Smooth muscle cell (in vitro differentiated cells): ENCODE measurements around the gene TUBGCP6. TPM values are rescaled to one million over a fixed set of nuclear protein-coding genes. Genes with fewer than 3 reads are reported as not detected.

ENCODE experiments used
- DNase-seq: peaks from one replicate; lab custom pipeline; 2025; ENCODE audit not compliant: unreplicated experiment; lab: John Stamatoyannopoulos, UW
- H2AFZ ChIP-seq: fragments of 200-600 bp; sonication (generic); 2 replicates; pipeline ENCODE4 v1.6.0; 2016; ENCODE audit warnings: antibody characterized with exemption, low read depth, mild to moderate bottlenecking
- H3F3A ChIP-seq: fragments of 200-600 bp; sonication (generic); 2 replicates; pipeline ENCODE4 v1.6.0; 2017; ENCODE audit warnings: antibody characterized with exemption, low read depth
- H3K27ac ChIP-seq: fragments of 200-600 bp; sonication (generic); 2 replicates; pipeline ENCODE4 v1.5.1; 2016; ENCODE audit warnings: low read depth, mild to moderate bottlenecking
- H3K27me3 ChIP-seq: fragments of 200-600 bp; sonication (generic); 2 replicates; pipeline ENCODE4 v1.6.1; 2016; ENCODE audit warnings: low read depth, mild to moderate bottlenecking
- H3K36me3 ChIP-seq: fragments of 200-600 bp; sonication (generic); 2 replicates; pipeline ENCODE4 v1.5.1; 2016; ENCODE audit warnings: low read depth
- H3K4me1 ChIP-seq: fragments of 200-600 bp; sonication (generic); 2 replicates; pipeline ENCODE4 v1.5.1; 2016; ENCODE audit warnings: low read depth
- H3K4me2 ChIP-seq: fragments of 200-600 bp; sonication (generic); 2 replicates; pipeline ENCODE4 v1.6.0; 2016; ENCODE audit warnings: mild to moderate bottlenecking
- H3K4me3 ChIP-seq: fragments of 200-600 bp; sonication (generic); 2 replicates; pipeline ENCODE4 v1.5.1; 2016; ENCODE audit warnings: mild to moderate bottlenecking
- H3K79me2 ChIP-seq: fragments of 200-600 bp; sonication (generic); 2 replicates; pipeline ENCODE4 v1.6.0; 2016; ENCODE audit warnings: low read depth, mild to moderate bottlenecking
- H3K9ac ChIP-seq: fragments of 200-600 bp; sonication (generic); 2 replicates; pipeline ENCODE4 v1.6.0; 2016; ENCODE audit warnings: low read depth
- H3K9me3 ChIP-seq: fragments of 200-600 bp; sonication (generic); replicated peaks from 2 replicates; pipeline ENCODE4 v1.5.1; 2016; ENCODE audit warnings: low read depth
- H4K20me1 ChIP-seq: fragments of 200-600 bp; sonication (generic); 2 replicates; pipeline ENCODE4 v1.6.0; 2016; ENCODE audit warnings: low read depth
- WGBS: methylation state at CpG from one replicate; pipeline ENCODE4 v1.1.7; 2016; ENCODE audit warnings: low lambda C conversion rate; 5-methylcytosine and 5-hydroxymethylcytosine counted together
- polyA plus RNA-seq: library from polyadenylated mRNA; unstranded; fragments of >200 nt; fragmentation: Nextera tagmentation; extraction: Ambion mirVana; gene quantifications from 2 replicates; pipeline ENCODE4 v1.2.1, GENCODE V29; 2016
- total RNA-seq: library from RNA; depleted of rRNA; stranded (reverse); fragments of >200 nt; gene quantifications from 2 replicates; pipeline ENCODE4 v1.2.3, GENCODE V29; 2014
- TF ChIP-seq, protein P1 (sequence below): fragments of 200-600 bp; sonication (generic); IDR thresholded peaks from 2 replicates; pipeline ENCODE4 v1.5.1; 2017; ENCODE audit warnings: borderline replicate concordance, mild to moderate bottlenecking, antibody characterized with exemption; ENCODE audit not compliant: insufficient read depth, poor library complexity, severe bottlenecking

Gene TUBGCP6
- total and polyA plus RNA-seq, 2 experiments from 2014 or later: 10.0 to 22.7 TPM

DNA sequence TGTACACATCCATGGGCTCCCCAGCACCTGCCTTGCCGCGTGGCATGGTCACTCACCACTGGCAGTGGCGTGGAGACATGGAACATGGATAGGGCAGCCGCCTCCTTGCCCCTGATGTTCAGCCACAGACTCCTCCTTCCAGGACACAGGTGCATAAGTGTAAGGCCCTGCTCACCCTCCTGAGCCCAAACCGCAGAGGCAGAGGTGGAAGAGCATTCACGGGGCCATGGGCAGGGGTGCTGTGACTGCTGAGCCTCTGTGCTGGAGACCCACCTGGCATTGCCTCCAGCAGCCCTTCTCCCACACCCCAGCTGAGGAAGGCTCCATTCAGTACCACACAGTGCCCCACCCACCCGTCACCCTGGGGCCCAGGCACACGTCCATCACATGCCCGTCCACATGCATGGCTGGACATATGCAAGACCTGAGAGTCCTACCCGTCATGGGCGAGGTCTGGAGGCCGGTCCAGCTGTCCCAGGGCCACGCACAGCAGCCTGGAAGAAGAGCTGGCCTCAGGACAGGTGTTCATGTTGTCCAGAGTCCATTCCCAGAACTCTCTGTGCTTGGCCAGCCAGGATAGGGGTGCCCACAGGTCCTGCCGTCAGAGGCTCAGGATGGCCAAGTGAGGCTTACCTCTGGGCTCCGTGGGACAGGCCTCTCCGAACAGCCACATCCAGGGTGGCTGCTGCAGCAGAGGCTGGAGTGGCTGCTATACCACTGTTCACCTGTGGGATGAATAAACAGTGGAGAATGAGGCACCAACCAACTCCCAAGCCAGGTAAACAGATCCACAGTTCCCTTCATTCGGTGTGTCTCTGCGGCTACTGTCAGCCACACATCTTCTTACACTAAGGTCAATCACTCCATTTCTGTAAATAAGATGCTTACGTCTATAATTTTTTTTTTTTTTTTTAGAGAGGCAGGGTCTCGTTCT is 1.7 kb upstream of the TUBGCP6 start:
- Histone ChIP-seq H3K36me3 (no peaks in the 10 kb centered on the region), H3F3A (peaks cover 13% of the 10 kb centered on the region), H3K4me1 (peaks cover 18% of the 10 kb centered on the region), H3K9ac (no peak overlapping the region), H4K20me1 (peaks cover 30% of the 10 kb centered on the region), H2AFZ (no peak overlapping the region), H3K27ac (no peak overlapping the region), H3K4me2 (no peak overlapping the region), H3K27me3 (no peaks in the 10 kb centered on the region), H3K4me3 (no peak overlapping the region), H3K9me3 (no peaks in the 10 kb centered on the region), H3K79me2 (peaks cover 32% of the 10 kb centered on the region)
- DNase-seq: no peak
- TF ChIP-seq, protein P1, sequence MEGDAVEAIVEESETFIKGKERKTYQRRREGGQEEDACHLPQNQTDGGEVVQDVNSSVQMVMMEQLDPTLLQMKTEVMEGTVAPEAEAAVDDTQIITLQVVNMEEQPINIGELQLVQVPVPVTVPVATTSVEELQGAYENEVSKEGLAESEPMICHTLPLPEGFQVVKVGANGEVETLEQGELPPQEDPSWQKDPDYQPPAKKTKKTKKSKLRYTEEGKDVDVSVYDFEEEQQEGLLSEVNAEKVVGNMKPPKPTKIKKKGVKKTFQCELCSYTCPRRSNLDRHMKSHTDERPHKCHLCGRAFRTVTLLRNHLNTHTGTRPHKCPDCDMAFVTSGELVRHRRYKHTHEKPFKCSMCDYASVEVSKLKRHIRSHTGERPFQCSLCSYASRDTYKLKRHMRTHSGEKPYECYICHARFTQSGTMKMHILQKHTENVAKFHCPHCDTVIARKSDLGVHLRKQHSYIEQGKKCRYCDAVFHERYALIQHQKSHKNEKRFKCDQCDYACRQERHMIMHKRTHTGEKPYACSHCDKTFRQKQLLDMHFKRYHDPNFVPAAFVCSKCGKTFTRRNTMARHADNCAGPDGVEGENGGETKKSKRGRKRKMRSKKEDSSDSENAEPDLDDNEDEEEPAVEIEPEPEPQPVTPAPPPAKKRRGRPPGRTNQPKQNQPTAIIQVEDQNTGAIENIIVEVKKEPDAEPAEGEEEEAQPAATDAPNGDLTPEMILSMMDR: no peak
- WGBS: 96% methylated on average over 20 of the region's 20 CpGs

DNA sequence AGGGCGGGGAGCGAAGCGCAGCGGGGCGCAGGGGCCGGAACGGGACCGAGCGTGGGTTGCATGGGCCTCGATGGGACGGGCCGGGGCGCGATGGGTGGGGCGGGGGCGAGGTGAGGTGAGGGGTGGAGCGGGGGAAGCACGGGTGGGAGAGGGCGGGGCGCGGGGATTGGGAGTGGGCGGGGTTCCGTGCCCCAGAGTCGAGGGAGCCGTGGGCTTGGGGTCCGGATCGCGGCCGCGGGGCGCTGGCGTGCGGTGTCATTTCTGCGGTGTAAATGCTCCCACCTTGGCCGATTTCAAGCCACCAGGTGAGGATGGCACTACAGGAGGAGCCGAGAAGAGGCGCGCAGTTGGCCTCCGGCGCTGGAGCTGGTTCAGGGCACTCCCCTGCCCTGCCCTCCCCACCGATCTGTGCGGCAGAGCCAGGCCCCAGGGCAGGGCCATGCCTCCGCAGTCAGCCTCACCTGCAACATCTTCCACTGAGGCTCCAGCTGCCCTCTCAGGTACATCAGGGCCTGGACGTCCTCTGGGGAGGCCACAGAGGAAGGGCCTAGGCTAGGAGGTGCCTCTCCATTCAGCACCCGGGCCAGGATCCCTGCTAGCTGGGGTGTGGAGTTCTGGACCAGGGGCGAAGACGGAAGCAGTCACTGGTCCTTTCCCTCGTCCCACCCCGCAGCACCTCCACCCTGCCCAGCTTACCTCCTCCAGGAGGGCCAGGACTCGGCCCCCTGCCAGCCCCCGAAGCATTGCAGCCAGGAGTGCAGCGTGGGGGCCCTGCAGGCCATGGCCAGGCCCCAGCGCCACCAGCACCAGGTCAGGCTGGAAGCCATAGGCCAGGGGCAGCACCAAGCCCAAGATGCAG is 620 bp upstream of the TUBGCP6 start:
- Histone ChIP-seq H3K9ac (peak overlapping the region; percentile 96), H4K20me1 (peaks cover 40% of the 10 kb centered on the region), H3K4me3 (peak overlapping the region; percentile 90), H3K36me3 (no peaks in the 10 kb centered on the region), H2AFZ (no peak overlapping the region), H3F3A (peaks cover 5% of the 10 kb centered on the region), H3K27ac (peak overlapping the region; percentile 95), H3K79me2 (peaks cover 43% of the 10 kb centered on the region), H3K4me2 (peak overlapping the region; percentile 92), H3K9me3 (no peaks in the 10 kb centered on the region), H3K27me3 (no peaks in the 10 kb centered on the region), H3K4me1 (peaks cover 18% of the 10 kb centered on the region)
- 41% methylated on average over 18 of the region's 53 CpGs for WGBS
- no peak for DNase-seq
- TF ChIP-seq, protein P1: no peak

DNA sequence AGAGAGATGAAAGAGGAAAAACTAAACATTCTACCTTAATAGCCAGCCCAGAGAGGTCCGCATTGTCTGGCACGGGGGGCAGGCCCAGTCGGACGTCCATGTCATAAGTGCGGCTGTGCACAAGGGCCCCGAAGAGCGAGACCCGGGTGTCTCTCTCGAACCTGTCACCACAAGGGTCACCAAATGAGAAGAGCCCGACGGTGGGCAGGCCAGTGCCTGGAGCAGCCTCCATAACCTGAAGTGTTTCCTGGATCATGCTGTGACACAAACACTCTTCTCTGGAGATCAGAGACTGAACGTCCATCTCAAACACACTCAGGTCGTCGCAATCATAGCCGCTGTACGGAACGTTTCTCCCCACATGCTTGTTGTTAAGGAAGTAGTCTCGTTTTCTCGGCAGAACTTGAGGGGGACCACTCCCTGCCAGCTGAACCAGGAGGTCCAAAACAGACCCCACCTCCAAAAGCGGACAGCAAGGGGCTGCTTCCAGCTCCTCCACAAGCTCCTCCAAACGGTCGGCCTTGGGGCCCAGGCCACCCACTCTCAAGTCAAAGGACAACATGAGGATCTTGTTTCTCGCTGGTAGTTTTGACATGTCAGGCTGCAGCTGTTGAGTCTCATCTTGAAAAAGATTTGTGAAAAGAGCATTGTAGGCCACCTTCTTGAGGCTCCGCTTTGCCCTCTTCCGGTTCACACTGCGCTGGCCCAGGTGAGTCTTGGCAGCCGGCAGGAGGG is 971 bp downstream of the TUBGCP6 start:
- H3K27me3 ChIP-seq: no peaks in the 10 kb centered on the region
- H3K4me2 ChIP-seq: peak overlapping the region; percentile 92
- no peaks in the 10 kb centered on the region for H3K9me3 ChIP-seq
- no peak overlapping the region for H2AFZ ChIP-seq
- peak overlapping the region; percentile 96 for H3K9ac ChIP-seq
- no peak for DNase-seq
- TF ChIP-seq, protein P1: no peak
- H3K36me3 ChIP-seq: no peaks in the 10 kb centered on the region
- WGBS: 54% methylated on average over 27 of the region's 27 CpGs
- H3F3A ChIP-seq: no peaks in the 10 kb centered on the region
- peak overlapping the region; percentile 90 for H3K4me3 ChIP-seq
- H3K79me2 ChIP-seq: peaks cover 52% of the 10 kb centered on the region
- H3K27ac ChIP-seq: peak overlapping the region; percentile 95
- peaks cover 12% of the 10 kb centered on the region for H3K4me1 ChIP-seq
- H4K20me1 ChIP-seq: peaks cover 44% of the 10 kb centered on the region
